Measurements from ENCODE around the gene SLC25A24.
"Not testable (repeated sequence)": the region's sequence is repeated elsewhere in the genome, so short reads cannot be mapped to it uniquely, and the experiment has no call there.

GRCh38 chr1:108216028-108216890 lies 16.1 kb upstream of the SLC25A24 start:
- TF ChIP-seq POLR2A (IDR thresholded peaks at IDR 0.05; ENCODE audit: low read length); GATA1 (IDR thresholded peaks at IDR 0.05; ENCODE audit: low read depth, low read length): not testable (repeated sequence)

All from erythroblast (primary cell).